Keratinocyte (primary cell): Measurements from ENCODE around the gene MZB1. TPM values are rescaled to one million over a fixed set of nuclear protein-coding genes. Genes with fewer than 3 reads are reported as not detected.

ENCODE experiments used
- DNase-seq: peaks from one replicate; pipeline ENCODE4 v3.0.0-alpha.2; 2011; ENCODE audit warnings: low read depth, missing footprints, low spot score
- FAIRE-seq: peaks from 2 replicates; lab custom pipeline; 2011; peaks lifted over from hg19 to GRCh38; lab: Jason Lieb, UNC
- H2AFZ ChIP-seq: 2 replicates; pipeline ENCODE4 v1.6.0; 2012; ENCODE audit warnings: low read length, control low read depth, inconsistent platforms; ENCODE audit not compliant: control insufficient read depth
- H3K27ac ChIP-seq: 2 replicates; pipeline ENCODE4 v1.5.1; 2011; ENCODE audit warnings: low read length; ENCODE audit not compliant: control insufficient read depth, insufficient read depth
- H3K27me3 ChIP-seq: 3 replicates; pipeline ENCODE4 v1.6.0; 2011; ENCODE audit warnings: low read length; ENCODE audit not compliant: control insufficient read depth, insufficient read depth; ENCODE audit errors: extremely low read depth
- H3K36me3 ChIP-seq, 2 experiments: 2 replicates in 1 of 2; 3 replicates in 1 of 2; pipeline ENCODE4 v1.5.1; 2011; ENCODE audit warnings: low read length in 2 of 2, mild to moderate bottlenecking in 1 of 2; ENCODE audit not compliant: control insufficient read depth in 2 of 2, insufficient read depth in 2 of 2; ENCODE audit errors: extremely low read depth in 1 of 2
- H3K4me1 ChIP-seq: 3 replicates; pipeline ENCODE4 v1.5.1; 2011; ENCODE audit warnings: low read length; ENCODE audit not compliant: control insufficient read depth, insufficient read depth; ENCODE audit errors: extremely low read depth
- H3K4me2 ChIP-seq: 3 replicates; pipeline ENCODE4 v1.6.0; 2011; ENCODE audit warnings: low read depth, low read length; ENCODE audit not compliant: control insufficient read depth, insufficient read depth; ENCODE audit errors: extremely low read depth
- H3K4me3 ChIP-seq, 3 experiments: fragments of 200-600 bp in 1 of 3; sonication (generic) in 1 of 3; 2 replicates in 2 of 3; 3 replicates in 1 of 3; pipeline ENCODE4 v1.5.1; 2011 to 2016; ENCODE audit warnings: low read length in 3 of 3, mild to moderate bottlenecking in 3 of 3, control low read depth in 2 of 3, inconsistent platforms in 1 of 3, low read depth in 1 of 3, mixed read lengths in 1 of 3, mixed run types in 1 of 3, moderate library complexity in 1 of 3; ENCODE audit not compliant: control insufficient read depth in 2 of 3, insufficient read depth in 2 of 3; ENCODE audit errors: extremely low read depth in 1 of 3
- H3K79me2 ChIP-seq: 2 replicates; pipeline ENCODE4 v1.6.0; 2012; ENCODE audit warnings: low read length; ENCODE audit not compliant: control insufficient read depth, insufficient read depth
- H3K9ac ChIP-seq: 3 replicates; pipeline ENCODE4 v1.6.0; 2011; ENCODE audit warnings: low read length; ENCODE audit not compliant: control insufficient read depth, insufficient read depth; ENCODE audit errors: extremely low read depth
- H3K9me1 ChIP-seq: 3 replicates; pipeline ENCODE4 v1.6.0; 2011; ENCODE audit warnings: low read length; ENCODE audit not compliant: control insufficient read depth, insufficient read depth; ENCODE audit errors: extremely low read depth
- H3K9me3 ChIP-seq: 2 replicates; pipeline ENCODE4 v1.5.1; 2012; ENCODE audit warnings: low read depth, low read length; ENCODE audit not compliant: control insufficient read depth
- H4K20me1 ChIP-seq: 3 replicates; pipeline ENCODE4 v1.6.0; 2011; ENCODE audit warnings: low read length; ENCODE audit not compliant: control insufficient read depth, insufficient read depth; ENCODE audit errors: extremely low read depth
- CTCF ChIP-seq, 3 experiments: IDR thresholded peaks in 1 of 3; conservative IDR thresholded peaks in 1 of 3; optimal IDR thresholded peaks in 1 of 3; 2 replicates in 2 of 3; 3 replicates in 1 of 3; pipeline versions ENCODE3 to v1.5.1; 2011; ENCODE audit warnings: low read length in 3 of 3, mild to moderate bottlenecking in 3 of 3, moderate library complexity in 2 of 3, control low read depth in 1 of 3, inconsistent platforms in 1 of 3; ENCODE audit not compliant: insufficient read depth in 2 of 3; ENCODE audit errors: extremely low read depth in 1 of 3
- EZH2 ChIP-seq: IDR thresholded peaks from one replicate; pipeline ENCODE4 v1.6.1; 2012; ENCODE audit warnings: inconsistent platforms, mild to moderate bottlenecking, low read length, moderate library complexity
- dilution Hi-C: fragments of 300-500 bp; cut with MboI; formaldehyde crosslinking; loops from one replicate; pipeline ENCODE4 v1.7.0; 2020; ENCODE audit warnings: low sequenced_read_pairs; ENCODE audit not compliant: extremely low pct_ligation_motif_present
- polyA plus RNA-seq, 5 experiments: library from polyadenylated mRNA; depleted of rRNA in 3 of 5; stranded (reverse) in 3 of 5; stranded (forward) in 1 of 5; unstranded in 1 of 5; fragments of >200 nt; gene quantifications; 1 replicate in 1 of 5; 2 replicates in 3 of 5; 3 replicates in 1 of 5; pipeline versions ENCODE4 v1.2.1 to v1.2.3, GENCODE V29; 2011 to 2012; ENCODE audit warnings: missing spikeins in 2 of 5, low read depth in 1 of 5, low replicate concordance in 1 of 5

MZB1 gene
- polyA plus RNA-seq, 1 donor (not counting 4 experiments of a cell fraction or from before 2014, with no cell fraction given): not detected

- Histone ChIP-seq H4K20me1 (no peaks in the 10 kb centered on the region), H3K4me3 (peak within 1 kb of the TSS; percentile 59 to 86 (median 81)), H3K27me3 (no peaks in the 10 kb centered on the region), H3K4me2 (peak within 1 kb of the TSS; percentile 98), H2AFZ (peak within 1 kb of the TSS; percentile 96), H3K9ac (peak within 1 kb of the TSS; percentile 91), H3K27ac (peak within 1 kb of the TSS; percentile 92), H3K36me3 (peaks cover 0 to 1% of the 10 kb centered on the region in 2 experiments), H3K9me1 (no peaks in the 10 kb centered on the region), H3K4me1 (peaks cover 14% of the 10 kb centered on the region), H3K9me3 (no peaks in the 10 kb centered on the region), H3K79me2 (no peaks in the 10 kb centered on the region)
- dilution Hi-C loops: no loop called here
- TF ChIP-seq CTCF (optimal IDR thresholded peaks at IDR 0.05 in 1 of 3, IDR thresholded peaks at IDR 0.05 in 1 of 3, conservative IDR thresholded peaks at IDR 0.05 in 1 of 3; ENCODE audit: extremely low read depth in 1 of 3, insufficient read depth in 2 of 3, low read length in 3 of 3): no peak
- peak; percentile 58 for FAIRE-seq
- DNase-seq: peak; percentile 85
Observed at GRCh38 chr5:139403787-139404483, 14.2 kb upstream of the MZB1 start, which contains the start of gene SPATA24. TSS of gene SPATA24 (minus strand) at chr5:139404089. CDS start at chr5:139404060, 29 bp downstream.

GRCh38 chr5:139403418-139403786 lies 13.7 kb upstream of the MZB1 start:
- Histone ChIP-seq H3K4me2 (peak overlapping the region; percentile 98), H3K9me3 (no peaks in the 10 kb centered on the region), H3K9me1 (no peaks in the 10 kb centered on the region), H3K4me3 (peak overlapping the region; percentile 59 to 86 (median 81)), H3K4me1 (peaks cover 14% of the 10 kb centered on the region), H3K36me3 (peaks cover 0 to 1% of the 10 kb centered on the region in 2 experiments), H2AFZ (peak overlapping the region; percentile 81), H3K79me2 (no peaks in the 10 kb centered on the region), H4K20me1 (no peaks in the 10 kb centered on the region), H3K27ac (peak overlapping the region; percentile 92), H3K27me3 (no peaks in the 10 kb centered on the region), H3K9ac (peak overlapping the region; percentile 91)
- TF ChIP-seq CTCF (optimal IDR thresholded peaks at IDR 0.05 in 1 of 3, IDR thresholded peaks at IDR 0.05 in 1 of 3, conservative IDR thresholded peaks at IDR 0.05 in 1 of 3; ENCODE audit: extremely low read depth in 1 of 3, insufficient read depth in 2 of 3, low read length in 3 of 3): no peak
- no peak for TF ChIP-seq EZH2
- FAIRE-seq (no peak), DNase-seq (no peak)
- dilution Hi-C loops: no loop called here
